GM19438 (cell line): ENCODE results near the gene SPTBN1.
A peak's percentile ranks its signal among the peaks of the same experiment; 100 is the strongest.
"Not testable (repeated sequence)": the region's sequence is repeated elsewhere in the genome, so short reads cannot be mapped to it uniquely, and the experiment has no call there.

Source experiments
- ATAC-seq: cut with Tn5 transposase; IDR thresholded peaks from one replicate; pipeline ENCODE4 v1.9.1; 2021; ENCODE audit warnings: low read depth; ENCODE audit not compliant: unreplicated experiment

Gene SPTBN1

DNA sequence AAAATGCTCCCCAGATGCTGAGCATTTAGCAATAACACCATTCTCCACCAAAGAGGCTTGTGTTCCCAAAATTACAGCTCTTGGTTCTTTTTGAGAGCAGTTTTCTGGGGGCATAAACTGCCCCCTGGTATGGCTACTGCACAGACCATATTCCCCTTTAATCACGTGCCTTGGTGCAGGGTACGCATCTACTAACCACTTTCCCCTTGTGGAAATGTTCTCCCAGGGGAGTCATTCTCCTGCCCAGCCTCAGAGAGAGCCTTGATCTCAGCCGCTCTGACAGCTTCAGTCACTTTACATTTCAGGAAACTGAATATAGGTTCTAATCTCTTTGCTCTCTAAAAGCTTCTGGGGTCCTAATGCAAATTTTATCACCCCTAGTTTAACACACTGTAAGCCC, 222.6 kb downstream of the SPTBN1 start:
- ATAC-seq: no peak

- ATAC-seq: peak; percentile 60
These were observed 224.4 kb downstream of the SPTBN1 start for GRCh38 chr2:54680397-54681041.

GRCh38 chr2:54681416-54681815, 225.3 kb downstream of the SPTBN1 start:
- no peak for ATAC-seq

GRCh38 chr2:54683596-54683995, 227.5 kb downstream of the SPTBN1 start:
- no peak for ATAC-seq

DNA sequence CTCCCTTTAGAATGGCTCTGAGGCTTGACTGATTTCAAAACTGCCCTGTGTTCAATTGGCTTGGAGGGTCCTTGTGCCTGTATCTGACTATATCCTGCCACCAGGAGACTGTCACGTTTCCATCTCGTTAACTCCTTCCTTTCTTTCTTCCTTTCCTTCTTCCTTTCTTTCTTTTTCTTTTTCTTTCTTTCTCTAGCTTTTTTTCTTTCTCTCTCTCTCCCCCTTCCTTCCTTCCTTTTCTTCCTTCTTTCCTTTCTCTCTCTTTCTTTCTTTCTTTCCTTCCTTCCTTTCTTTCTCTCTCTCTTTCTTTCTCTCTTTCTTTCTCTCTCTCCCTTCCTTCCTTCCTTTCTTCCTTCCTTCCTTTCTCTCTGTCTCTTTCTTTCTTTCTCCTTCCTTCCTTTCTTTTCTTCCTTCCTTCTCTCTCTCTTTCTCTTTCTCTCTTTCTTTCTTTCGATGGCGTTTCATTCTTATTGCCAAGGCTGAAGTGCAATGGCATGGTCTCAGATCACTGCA, 229.2 kb downstream of the SPTBN1 start:
- ATAC-seq: no peak

DNA sequence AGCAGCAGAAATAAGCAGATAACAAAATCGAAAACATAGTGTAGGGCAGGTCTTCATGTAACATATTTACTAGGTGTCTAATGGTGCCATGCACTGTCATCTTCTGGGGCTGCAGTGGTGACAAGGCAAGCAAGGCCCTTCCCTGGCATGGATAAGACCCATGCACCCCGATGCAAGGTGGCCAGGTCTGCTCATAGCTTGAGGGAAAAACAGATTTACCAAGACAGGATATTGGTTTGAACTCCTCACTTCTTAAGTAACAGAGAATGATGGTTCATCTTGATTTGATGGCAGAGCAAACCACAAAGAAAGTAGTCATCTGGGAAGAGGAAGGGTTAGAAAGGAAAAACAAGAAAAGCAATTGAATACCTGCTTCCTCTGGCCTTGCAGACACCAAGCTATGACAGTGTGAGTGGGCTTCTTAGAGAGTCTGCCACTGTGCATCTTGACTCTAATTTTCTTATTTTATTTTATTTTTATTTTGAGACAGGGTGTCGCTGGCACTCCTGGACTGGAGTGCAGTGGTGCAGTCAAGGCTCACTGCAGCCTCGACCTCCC, 231.5 kb downstream of the SPTBN1 start:
- no peak for ATAC-seq

DNA sequence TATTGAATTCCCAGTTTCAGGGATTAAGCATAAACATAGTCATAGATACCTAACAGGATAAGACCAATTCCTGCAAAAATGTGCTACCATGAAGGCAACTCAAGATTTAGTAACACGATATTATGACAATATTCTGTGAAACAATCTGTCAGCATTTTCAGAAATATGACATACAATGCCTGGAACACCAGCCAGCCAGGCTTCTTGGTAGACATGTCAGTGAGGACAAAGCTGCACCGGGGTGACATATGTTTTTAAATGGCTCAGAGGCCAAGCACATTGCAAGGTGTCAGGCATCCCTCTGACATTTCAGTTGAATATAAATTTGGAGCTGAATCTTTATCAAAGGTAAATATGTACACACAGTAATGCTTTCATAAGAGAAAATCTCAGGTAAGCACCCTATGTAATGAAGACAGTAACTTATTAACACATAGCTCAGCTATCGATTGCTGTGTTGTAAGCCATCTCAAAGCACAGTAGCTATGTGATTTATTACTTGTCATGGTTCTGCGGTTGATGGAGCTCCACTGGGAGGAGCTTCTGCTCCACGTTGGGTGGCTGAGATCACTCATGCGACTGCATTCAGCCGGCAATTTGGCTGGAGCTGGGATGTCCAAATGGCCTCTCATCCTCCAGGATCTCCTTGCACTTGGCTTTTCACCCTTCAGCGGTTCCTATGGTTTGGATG, 235.5 kb downstream of the SPTBN1 start:
- no peak for ATAC-seq

- no peak for ATAC-seq
These were observed 236.4 kb downstream of the SPTBN1 start for GRCh38 chr2:54692556-54692955.

GRCh38 chr2:54695378-54695777, 239.3 kb downstream of the SPTBN1 start:
- no peak for ATAC-seq

DNA sequence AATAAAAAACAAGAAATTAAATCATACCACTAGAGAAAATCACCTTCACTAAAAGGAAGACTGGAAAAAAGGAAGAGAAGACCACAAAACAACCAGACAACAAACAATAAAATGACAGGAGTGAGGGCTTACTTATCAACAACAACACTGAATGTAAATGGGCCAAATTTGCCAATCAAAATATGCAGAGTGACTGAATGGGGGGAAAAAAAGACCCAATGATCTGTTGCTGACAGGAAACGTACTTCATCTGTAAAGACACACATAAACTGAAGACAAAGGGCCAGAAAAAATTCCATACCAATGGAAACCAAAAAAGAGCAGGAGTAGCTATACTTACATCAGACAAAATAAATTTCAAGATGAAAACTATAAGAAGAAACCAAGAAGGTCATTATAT, 241.8 kb downstream of the SPTBN1 start:
- no peak for ATAC-seq

- ATAC-seq: not testable (repeated sequence)
These were observed 242.8 kb downstream of the SPTBN1 start for GRCh38 chr2:54698926-54699325.

DNA sequence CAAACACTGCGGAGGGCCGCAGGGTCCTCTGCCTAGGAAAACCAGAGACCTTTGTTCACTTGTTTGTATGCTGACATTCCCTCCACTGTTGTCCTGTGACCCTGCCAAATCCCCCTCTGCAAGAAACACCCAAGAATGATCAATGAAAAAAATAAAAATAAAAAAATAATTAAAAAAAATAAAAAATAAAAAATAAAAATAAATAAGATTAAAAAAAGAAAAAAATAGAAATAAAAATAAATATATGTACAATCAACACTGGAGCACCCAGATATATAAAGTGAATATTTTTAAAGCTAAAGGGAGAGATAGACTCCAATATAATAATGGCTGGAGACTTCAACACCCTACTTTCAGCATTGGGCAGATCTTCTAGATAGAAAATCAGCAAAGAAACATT, 243.5 kb downstream of the SPTBN1 start:
- ATAC-seq: no peak

DNA sequence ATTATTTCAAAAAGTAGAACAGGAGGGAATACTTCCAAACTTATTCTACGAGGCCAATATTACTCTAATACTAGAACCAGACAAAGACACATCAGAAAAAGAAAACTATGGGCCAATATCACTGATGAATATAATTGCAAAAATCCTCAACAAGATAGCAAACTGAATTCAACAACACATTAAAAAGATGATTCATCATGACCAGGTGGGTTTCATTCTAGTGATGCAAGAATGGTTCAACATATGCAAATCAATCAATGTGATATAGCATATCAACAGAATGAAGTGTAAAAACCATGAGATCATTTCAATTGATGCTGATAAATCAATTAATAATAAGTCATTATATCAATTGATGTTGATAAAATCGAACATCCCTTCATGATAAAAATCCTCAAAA, 244.9 kb downstream of the SPTBN1 start:
- no peak for ATAC-seq

- no peak for ATAC-seq
These were observed 248.1 kb downstream of the SPTBN1 start for GRCh38 chr2:54704238-54704637.

GRCh38 chr2:54704688-54705605, 248.8 kb downstream of the SPTBN1 start:
- no peak for ATAC-seq

DNA sequence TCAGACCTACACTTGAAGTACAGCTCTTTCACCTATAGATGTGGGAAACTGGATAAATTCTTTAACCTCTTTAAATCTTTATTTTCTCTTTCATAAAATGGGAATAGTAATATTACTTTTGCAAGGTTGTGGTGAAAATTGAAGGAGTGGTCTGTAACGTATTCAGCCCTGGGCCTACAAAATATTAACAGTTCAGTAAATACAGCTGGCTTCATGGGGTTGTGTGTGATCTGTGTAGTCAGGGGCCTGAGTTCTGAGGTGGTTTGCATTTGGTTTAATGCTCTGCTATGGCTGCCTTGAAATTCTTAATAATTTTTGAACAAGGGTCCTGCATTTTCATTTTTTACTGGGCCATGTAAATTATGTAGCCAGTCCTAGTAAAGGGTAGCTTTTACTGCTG, 250.5 kb downstream of the SPTBN1 start:
- no peak for ATAC-seq

GRCh38 chr2:54708584-54709335, 252.6 kb downstream of the SPTBN1 start:
- peak; percentile 42 for ATAC-seq

- ATAC-seq: peak; percentile 38
These were observed 253.2 kb downstream of the SPTBN1 start for GRCh38 chr2:54709336-54709809.

DNA sequence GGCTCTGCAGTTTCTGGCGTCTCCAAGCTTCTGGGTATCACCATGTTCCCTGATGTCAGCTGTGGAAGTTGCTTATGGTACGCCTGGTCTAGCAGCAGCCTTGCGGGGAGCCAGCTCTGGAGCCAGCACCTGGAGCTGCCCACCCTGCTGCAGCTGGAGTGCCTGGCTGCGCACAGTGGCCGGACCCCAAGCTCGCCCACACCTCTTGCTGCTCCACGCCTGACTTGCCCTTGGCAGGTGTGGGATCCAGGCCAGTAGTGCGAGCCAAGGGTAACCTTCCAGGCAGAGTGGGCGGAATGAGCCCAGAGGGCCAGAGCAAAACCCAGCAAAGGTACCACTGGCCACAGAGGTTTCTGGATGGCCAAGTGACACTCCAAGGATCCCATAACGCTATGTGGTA, 254.1 kb downstream of the SPTBN1 start:
- ATAC-seq: no peak

- no peak for ATAC-seq
These were observed 256.4 kb downstream of the SPTBN1 start for GRCh38 chr2:54712516-54712915.
